Mucosa of rectum (tissue), 2 donors: ENCODE measurements around the gene FDX2.
A peak's percentile ranks its signal among the peaks of the same experiment; 100 is the strongest.
"Not testable (repeated sequence)": the region's sequence is repeated elsewhere in the genome, so short reads cannot be mapped to it uniquely, and the experiment has no call there.

Experiments used
- H3K27ac ChIP-seq, 2 donors: one replicate each; pipeline ENCODE4 v1.7.0; 2013; ENCODE audit warnings: inconsistent platforms in 2 of 2, low read depth in 2 of 2, low read length in 2 of 2
- H3K27me3 ChIP-seq, 2 donors: one replicate each; pipeline ENCODE4 v1.7.0; 2013; ENCODE audit warnings: low read length in 2 of 2; ENCODE audit not compliant: control insufficient read depth in 2 of 2, insufficient read depth in 2 of 2
- H3K36me3 ChIP-seq, 2 donors: one replicate each; pipeline ENCODE4 v1.7.0; 2013; ENCODE audit warnings: low read length in 2 of 2; ENCODE audit not compliant: control insufficient read depth in 2 of 2, insufficient read depth in 2 of 2
- H3K4me1 ChIP-seq, 2 donors: one replicate each; pipeline ENCODE4 v1.7.0; 2013; ENCODE audit warnings: low read length in 2 of 2, mild to moderate bottlenecking in 1 of 2; ENCODE audit not compliant: control insufficient read depth in 2 of 2, insufficient read depth in 2 of 2
- H3K4me3 ChIP-seq, 2 donors: one replicate each; pipeline ENCODE4 v1.7.0; 2013; ENCODE audit warnings: low read length in 2 of 2
- H3K9ac ChIP-seq, 2 donors: one replicate each; pipeline ENCODE4 v1.7.0; 2013; ENCODE audit warnings: low read length in 2 of 2, low read depth in 1 of 2, mild to moderate bottlenecking in 1 of 2
- H3K9me3 ChIP-seq, 2 donors: one replicate each; pipeline ENCODE4 v1.7.0; 2013; ENCODE audit warnings: low read length in 2 of 2; ENCODE audit not compliant: control insufficient read depth in 2 of 2
- donor health status: healthy.
- donor health status: Normal muscosa, but diverticular disease.

The FDX2 gene

DNA sequence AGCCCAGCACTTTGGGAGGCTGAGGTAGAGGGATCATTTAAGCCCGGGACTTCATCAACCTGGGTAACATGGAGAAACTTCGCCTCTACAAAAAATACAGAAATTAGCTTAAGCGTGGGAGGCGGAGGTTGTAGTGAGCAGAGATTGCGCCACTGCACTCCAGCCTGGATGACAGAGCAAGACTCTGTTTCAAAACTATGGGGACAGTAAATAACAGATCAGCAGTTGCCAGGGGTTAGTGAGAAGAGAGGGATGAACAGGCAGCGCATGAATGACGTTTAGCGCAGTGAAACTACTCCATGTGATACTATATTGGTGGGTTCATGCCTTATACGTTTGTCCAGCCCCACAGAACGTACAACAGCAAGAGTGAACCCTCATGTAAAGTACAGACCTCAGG lies 30.7 kb upstream of the FDX2 start:
- H3K4me3 ChIP-seq = no peak overlapping the region
- H3K27ac ChIP-seq = no peak overlapping the region
- peaks cover 6% of the 10 kb centered on the region in 2 donors for H3K36me3 ChIP-seq
- H3K27me3 ChIP-seq = no peaks in the 10 kb centered on the region
- H3K4me1 ChIP-seq = no peaks in the 10 kb centered on the region
- no peak overlapping the region for H3K9ac ChIP-seq
- no peaks in the 10 kb centered on the region for H3K9me3 ChIP-seq

DNA sequence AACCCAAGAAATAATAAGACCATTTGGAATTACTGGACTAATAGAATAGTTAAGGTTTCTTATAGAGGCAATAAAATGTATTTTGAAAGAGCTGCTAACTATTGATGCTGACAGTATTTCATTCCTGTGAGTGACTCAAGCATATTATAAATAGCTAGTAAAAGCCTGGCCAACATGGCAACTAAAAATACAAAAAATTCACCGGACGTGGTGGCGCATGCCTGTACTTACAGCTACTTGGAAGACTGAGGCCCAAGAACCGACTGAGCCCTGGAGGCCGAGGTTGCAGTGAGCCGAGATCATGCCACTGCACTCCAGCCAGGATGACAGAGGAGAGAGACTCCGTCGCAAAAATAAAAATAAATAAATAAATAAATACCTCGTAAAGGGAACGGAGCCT lies 29.0 kb upstream of the FDX2 start:
- no peaks in the 10 kb centered on the region for H3K27me3 ChIP-seq
- H3K36me3 ChIP-seq = no peaks in the 10 kb centered on the region
- no peaks in the 10 kb centered on the region for H3K9me3 ChIP-seq
- H3K4me1 ChIP-seq = no peaks in the 10 kb centered on the region
- no peak overlapping the region for H3K4me3 ChIP-seq
- no peak overlapping the region for H3K27ac ChIP-seq
- no peak overlapping the region for H3K9ac ChIP-seq

DNA sequence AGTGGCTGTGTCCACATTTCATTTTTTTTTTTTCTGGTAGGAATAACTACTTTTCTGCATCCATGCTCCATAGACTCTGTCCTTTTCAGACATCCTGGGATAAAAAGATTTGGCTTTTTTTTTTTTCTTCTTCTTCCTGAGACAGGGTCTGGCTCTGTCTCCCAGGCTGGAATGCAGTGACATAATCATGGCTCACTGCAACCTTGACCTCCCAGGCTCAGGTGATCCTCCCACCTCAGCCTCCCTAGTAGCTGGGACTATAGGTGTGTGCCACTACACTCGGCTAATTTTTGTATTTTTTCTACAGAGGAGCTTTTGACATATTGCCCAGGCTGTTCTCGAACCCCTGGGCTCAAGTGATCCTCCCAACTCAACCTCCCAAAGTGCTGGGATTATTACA lies 27.7 kb upstream of the FDX2 start:
- no peak overlapping the region for H3K27ac ChIP-seq
- no peaks in the 10 kb centered on the region for H3K27me3 ChIP-seq
- H3K9me3 ChIP-seq = no peaks in the 10 kb centered on the region
- H3K36me3 ChIP-seq = no peaks in the 10 kb centered on the region
- H3K4me3 ChIP-seq = no peak overlapping the region
- no peaks in the 10 kb centered on the region for H3K4me1 ChIP-seq
- no peak overlapping the region for H3K9ac ChIP-seq

DNA sequence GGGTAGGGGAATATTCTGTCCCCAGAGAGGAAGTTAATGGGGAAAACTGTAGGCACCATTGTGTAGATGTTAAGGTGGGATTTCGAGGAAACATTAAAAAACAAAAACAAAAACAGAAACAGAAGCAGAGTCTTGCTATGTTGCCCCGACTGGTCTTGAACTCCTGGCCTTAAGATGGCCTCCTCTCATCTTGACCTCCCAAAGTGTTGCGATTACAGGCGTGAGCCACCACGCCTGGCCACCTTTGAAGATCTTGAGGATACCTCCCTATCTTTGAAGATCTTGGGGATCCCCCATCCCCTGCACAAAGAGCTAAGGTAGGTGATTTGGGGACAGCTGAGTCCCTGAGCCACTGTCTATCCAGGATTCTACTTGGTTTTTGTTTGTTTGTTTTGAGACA lies 24.2 kb upstream of the FDX2 start:
- Histone ChIP-seq H3K9me3 (no peaks in the 10 kb centered on the region), H3K36me3 (no peaks in the 10 kb centered on the region), H3K4me1 (no peaks in the 10 kb centered on the region), H3K27ac (no peak overlapping the region), H3K9ac (no peak overlapping the region), H3K4me3 (no peak overlapping the region), H3K27me3 (no peaks in the 10 kb centered on the region)

DNA sequence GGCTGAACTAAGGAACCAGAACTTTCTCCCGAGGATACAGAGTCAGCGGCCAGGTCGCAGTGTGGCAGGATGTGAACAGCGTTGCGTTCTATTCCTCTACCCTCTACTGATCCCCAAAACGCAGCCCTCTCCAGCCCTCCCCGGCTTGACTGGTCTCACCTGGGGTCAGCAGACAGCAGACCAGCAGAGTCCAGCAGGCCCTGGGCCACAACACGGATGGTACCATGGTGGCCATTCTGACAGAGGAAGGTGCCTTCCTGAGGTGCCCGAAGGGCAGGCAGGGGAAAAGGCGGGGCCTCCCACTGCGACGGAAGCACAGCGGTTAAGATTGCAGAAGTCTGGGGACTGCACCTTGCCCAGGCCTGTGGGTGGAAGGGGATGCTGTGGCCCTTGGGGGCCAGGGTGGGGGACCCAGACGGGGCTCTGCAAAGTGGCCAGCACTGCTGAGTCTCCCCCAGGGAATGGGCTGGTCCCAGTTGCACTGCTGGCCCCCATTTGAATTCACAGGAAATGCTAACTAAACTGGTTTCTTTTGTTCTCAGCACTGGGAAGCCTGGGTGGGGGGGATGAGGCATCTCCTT lies 23.7 kb upstream of the FDX2 start, which contains the start of gene ICAM3:
ICAM3 (minus strand) TSS at position 245 of the 581 bp plus-strand sequence; CDS start at position 235, 10 bp downstream.
- H3K27me3 ChIP-seq = no peaks in the 10 kb centered on the region
- no peaks in the 10 kb centered on the region for H3K36me3 ChIP-seq
- peak within 1 kb of the TSS; percentile 18 to 75 for H3K4me3 ChIP-seq
- H3K9me3 ChIP-seq = no peaks in the 10 kb centered on the region
- peak within 1 kb of the TSS in 1 of 2 donors; percentile 38 for H3K27ac ChIP-seq
- H3K9ac ChIP-seq = peak within 1 kb of the TSS; percentile 21 to 68
- peaks cover 0 to under 1% of the 10 kb centered on the region in 2 donors for H3K4me1 ChIP-seq

DNA sequence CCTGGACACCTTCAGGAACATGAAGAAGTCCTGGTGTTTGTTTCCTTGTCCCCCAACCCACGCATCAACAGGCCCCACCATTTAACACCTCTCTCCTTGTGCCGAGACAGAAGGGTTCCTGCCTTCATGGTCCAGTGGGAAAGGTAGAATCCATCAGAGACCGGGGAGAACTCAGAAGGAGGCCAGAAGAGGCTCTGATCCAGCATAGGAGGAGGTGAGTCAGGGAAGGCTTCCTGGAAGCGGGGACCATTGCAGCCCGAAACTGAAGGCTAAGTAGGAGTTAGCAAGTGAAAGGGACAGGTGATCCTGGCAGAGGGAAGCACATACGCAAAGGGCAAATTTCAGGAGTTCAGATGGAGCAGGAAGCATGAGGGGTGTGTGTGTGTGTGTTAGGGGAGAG lies 23.1 kb upstream of the FDX2 start:
- Histone ChIP-seq H3K9ac (peak overlapping the region in 1 of 2 donors; percentile 68), H3K36me3 (no peaks in the 10 kb centered on the region), H3K27ac (peak overlapping the region in 1 of 2 donors; percentile 38), H3K4me1 (peaks cover 4 to 6% of the 10 kb centered on the region in 2 donors), H3K9me3 (no peaks in the 10 kb centered on the region), H3K4me3 (peak overlapping the region; percentile 18 to 75), H3K27me3 (no peaks in the 10 kb centered on the region)

DNA sequence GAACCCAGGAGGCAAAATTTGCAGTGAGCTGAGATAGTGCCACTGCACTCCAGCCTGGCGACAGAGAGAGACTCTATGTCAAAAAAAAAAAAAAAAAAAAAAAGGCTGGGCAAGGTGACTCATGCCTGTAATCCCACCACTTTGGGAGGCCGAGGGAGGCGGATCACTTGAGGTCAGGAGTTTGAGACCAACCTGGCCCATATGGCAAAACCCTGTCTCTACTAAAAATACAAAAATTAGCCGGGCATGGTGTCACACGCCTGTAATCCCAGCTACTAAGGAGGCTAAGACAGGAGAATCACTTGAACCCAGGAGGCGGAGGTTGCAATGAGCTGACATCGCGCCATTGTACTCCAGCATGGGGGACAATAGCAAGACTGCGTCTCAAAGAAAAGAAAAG lies 20.9 kb upstream of the FDX2 start:
- not testable (repeated sequence) for H3K9ac ChIP-seq, H3K27ac ChIP-seq, H3K27me3 ChIP-seq, H3K9me3 ChIP-seq, H3K4me3 ChIP-seq, H3K36me3 ChIP-seq
- H3K4me1 ChIP-seq = peaks cover 20 to 21% of the 10 kb centered on the region in 2 donors

DNA sequence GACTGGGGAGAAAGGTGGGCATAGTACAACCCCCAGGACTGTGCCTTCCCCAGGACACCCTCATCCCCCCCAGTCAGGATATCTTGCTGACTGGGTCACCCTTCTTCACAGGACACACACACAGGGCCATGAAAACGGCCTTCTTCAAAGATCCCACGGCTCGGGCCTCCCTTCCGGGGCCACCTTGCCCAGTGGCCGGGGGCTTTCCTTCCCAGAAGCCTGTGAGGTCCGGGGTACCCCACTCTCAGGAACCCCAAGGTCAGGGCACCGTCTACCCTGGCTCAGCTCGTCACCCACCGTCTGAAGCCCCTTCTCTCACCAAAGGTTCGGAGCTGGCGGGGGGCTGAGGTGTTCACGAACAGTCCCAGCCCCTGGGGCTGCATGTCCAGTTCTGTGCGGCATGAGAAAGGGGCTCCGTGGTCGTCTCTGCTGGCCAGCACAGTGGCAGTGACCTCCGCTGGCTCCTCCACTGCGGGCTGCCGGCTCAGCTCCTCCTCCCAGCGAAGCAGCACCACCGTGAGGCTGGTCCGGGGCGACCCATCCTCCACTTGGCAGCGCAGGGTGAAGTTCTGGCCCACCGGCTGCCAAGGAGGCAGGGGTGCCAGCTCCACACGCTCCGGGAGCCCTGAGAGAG lies 19.7 kb upstream of the FDX2 start:
- no peaks in the 10 kb centered on the region for H3K36me3 ChIP-seq
- no peak overlapping the region for H3K27ac ChIP-seq
- peak overlapping the region in 1 of 2 donors; percentile 72 for H3K9ac ChIP-seq
- H3K4me1 ChIP-seq = peaks cover 23 to 25% of the 10 kb centered on the region in 2 donors
- peak overlapping the region in 1 of 2 donors; percentile 87 for H3K4me3 ChIP-seq
- H3K9me3 ChIP-seq = no peaks in the 10 kb centered on the region
- no peaks in the 10 kb centered on the region for H3K27me3 ChIP-seq

DNA sequence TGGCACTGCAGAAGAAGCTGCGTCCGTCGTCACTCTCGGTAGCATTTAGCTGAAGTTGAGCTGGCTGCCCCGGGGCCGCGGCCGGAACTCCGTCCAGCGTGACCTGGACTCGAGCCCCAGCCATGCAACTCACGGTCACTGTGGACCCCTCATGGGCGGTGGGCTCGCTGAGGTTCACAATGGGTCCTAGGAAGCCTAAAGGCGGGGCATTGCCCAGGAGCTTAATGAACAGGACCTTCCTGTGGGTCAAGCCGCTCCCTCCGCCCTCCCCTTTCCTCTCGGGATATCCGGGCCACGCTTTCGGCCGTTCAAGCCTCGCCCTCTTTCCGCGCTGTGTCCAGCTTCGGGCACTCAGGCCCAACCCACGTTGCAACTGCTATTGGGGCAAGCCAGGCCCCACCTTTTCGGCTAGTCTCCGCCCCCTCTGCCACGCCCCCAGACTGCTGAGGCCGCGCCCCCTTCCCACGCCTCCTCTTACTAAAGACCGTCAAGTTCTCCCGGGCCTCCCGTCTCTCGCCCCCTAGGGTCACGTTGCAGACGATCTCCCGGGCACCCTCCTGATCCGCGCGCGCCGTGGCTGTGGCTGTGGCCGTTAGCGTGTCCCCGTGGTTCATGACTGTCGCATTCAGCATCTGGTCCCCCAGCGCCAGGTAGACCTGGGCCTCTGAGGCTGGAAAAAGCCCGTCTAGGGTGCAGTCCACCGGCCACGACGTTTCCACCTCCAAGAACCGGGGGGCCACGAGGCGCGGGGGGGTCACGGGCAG lies 19.0 kb upstream of the FDX2 start:
- Histone ChIP-seq H3K27ac (peak overlapping the region; percentile 85 to 89), H3K36me3 (peaks cover 4 to 6% of the 10 kb centered on the region in 2 donors), H3K9me3 (no peaks in the 10 kb centered on the region), H3K4me3 (peak overlapping the region; percentile 87 to 95), H3K4me1 (peaks cover 23 to 25% of the 10 kb centered on the region in 2 donors), H3K27me3 (no peaks in the 10 kb centered on the region), H3K9ac (peak overlapping the region; percentile 72 to 84)
